ENCODE measurements around the gene CSF2. TPM values are rescaled to one million over a fixed set of nuclear protein-coding genes. Genes with fewer than 3 reads are reported as not detected.

The CSF2 gene
- total RNA-seq, 2 experiments from 2014 or later: 0.30 TPM; not detected in 1

DNA sequence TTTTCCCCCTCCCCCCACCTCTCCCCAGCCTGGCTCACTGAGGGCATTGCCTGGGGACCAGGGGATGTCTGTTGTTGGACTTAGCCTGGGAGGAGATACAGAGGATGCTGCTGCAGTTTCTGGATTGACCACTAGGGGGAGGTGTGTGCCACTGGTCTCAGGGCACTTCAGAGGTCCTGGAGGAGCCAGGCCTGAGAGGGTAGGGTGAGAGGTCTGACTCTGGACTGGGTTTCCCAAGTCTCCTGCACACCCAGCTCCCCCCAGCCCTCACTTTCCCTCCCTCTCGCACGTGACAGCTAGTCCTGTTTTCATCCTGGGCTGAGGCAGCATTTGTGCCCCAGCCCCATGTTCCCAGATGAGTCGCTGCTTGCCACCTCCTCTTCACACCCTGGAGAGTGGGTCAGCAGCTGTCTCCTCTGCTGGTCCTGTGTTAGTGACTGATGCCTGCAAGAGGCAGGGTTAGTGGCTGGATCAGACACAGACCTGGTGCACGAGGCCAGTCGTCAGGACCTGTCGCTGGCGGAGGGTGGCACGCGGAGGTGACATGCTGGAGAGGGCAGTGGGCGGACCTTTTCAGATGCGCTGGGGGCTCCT is 8.8 kb upstream of the CSF2 start:
- no peaks in the 10 kb centered on the region for H3K9me3 Mint-ChIP-seq
- no peaks in the 10 kb centered on the region for H3K27me3 Mint-ChIP-seq (ENCODE audit: low read depth)
- H3K36me3 Mint-ChIP-seq (ENCODE audit: low read depth): no peaks in the 10 kb centered on the region
- H3K4me3 Mint-ChIP-seq: no peak overlapping the region
- H3K4me1 Mint-ChIP-seq (ENCODE audit: low read depth): peaks cover 13% of the 10 kb centered on the region
- H3K27ac Mint-ChIP-seq: no peak overlapping the region
- CTCF ChIA-PET: interaction anchor here (0.5 to 4.8 kb wide), 20 partner anchors 10 to 475 kb away, joined by 3 to 30 read pairs (median 4); partner anchors contain the start of gene P4HA2
- DNase-seq: peak; percentile 91
- intact Hi-C loops (cut with micrococcal nuclease): loop anchor here (1.0 to 5.0 kb wide), 9 partner anchors 34 to 436 kb away; partner anchors contain the start of genes FNIP1 and SLC22A5

- Mint-ChIP-seq H3K27me3 (ENCODE audit: low read depth) (no peaks in the 10 kb centered on the region), H3K4me3 (no peak overlapping the region), H3K27ac (no peak overlapping the region), H3K9me3 (no peaks in the 10 kb centered on the region), H3K4me1 (ENCODE audit: low read depth) (peaks cover 13% of the 10 kb centered on the region), H3K36me3 (ENCODE audit: low read depth) (no peaks in the 10 kb centered on the region)
- intact Hi-C loops (cut with micrococcal nuclease): loop anchor here (1.0 to 2.0 kb wide), 5 partner anchors 34 to 320 kb away; no protein-coding TSS in a partner anchor
- CTCF ChIA-PET: interaction anchor here (0.5 to 4.8 kb wide), 20 partner anchors 10 to 476 kb away, joined by 3 to 30 read pairs (median 4); partner anchors contain the start of gene P4HA2
- peak; percentile 72 for DNase-seq
These were observed 8.1 kb upstream of the CSF2 start for GRCh38 chr5:132065351-132065937.

- intact Hi-C loops (cut with micrococcal nuclease): loop anchor here (1.0 to 2.0 kb wide), 5 partner anchors 33 to 319 kb away; no protein-coding TSS in a partner anchor
- Mint-ChIP-seq H3K4me3 (no peak overlapping the region), H3K27me3 (ENCODE audit: low read depth) (no peaks in the 10 kb centered on the region), H3K4me1 (ENCODE audit: low read depth) (peaks cover 13% of the 10 kb centered on the region), H3K27ac (peak overlapping the region; percentile 13), H3K36me3 (ENCODE audit: low read depth) (no peaks in the 10 kb centered on the region), H3K9me3 (no peaks in the 10 kb centered on the region)
- CTCF ChIA-PET: interaction anchor here (0.6 to 2.2 kb wide), 10 partner anchors 22 to 435 kb away, joined by 3 to 7 read pairs (median 6); no protein-coding TSS in a partner anchor
- DNase-seq: no peak
These were observed 7.5 kb upstream of the CSF2 start for GRCh38 chr5:132065951-132066701.

DNA sequence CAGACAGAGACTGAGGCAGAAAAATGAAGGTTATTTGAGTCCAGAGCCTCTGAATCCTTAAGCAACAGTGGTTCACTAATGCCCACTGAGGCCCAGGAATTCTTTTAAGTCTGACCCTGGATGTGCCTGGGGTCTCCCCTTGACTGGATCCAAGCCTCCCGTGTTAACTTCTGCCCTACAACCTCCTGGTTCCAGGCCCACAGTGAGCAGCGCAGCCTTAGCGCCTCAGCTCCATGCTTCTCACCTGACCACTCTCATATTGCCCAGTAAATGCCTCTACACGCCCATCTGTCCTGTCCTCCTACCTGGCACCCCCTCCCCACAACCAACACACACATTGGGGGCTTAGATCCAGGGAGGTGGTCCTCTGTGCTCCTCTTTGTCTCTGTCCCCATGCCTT is 6.7 kb upstream of the CSF2 start:
- CTCF ChIA-PET: interaction anchor here (1.3 to 1.5 kb wide), 2 partner anchors 113 to 172 kb away, joined by 4 to 6 read pairs; no protein-coding TSS in a partner anchor
- H3K36me3 Mint-ChIP-seq (ENCODE audit: low read depth): no peaks in the 10 kb centered on the region
- H3K4me1 Mint-ChIP-seq (ENCODE audit: low read depth): peaks cover 13% of the 10 kb centered on the region
- H3K27me3 Mint-ChIP-seq (ENCODE audit: low read depth): no peaks in the 10 kb centered on the region
- H3K4me3 Mint-ChIP-seq: no peak overlapping the region
- H3K27ac Mint-ChIP-seq: no peak overlapping the region
- intact Hi-C loops (cut with micrococcal nuclease): no loop called here
- H3K9me3 Mint-ChIP-seq: no peaks in the 10 kb centered on the region
- DNase-seq: no peak

- DNase-seq: no peak
- Mint-ChIP-seq H3K4me3 (no peak overlapping the region), H3K9me3 (no peaks in the 10 kb centered on the region), H3K27ac (no peak overlapping the region), H3K4me1 (ENCODE audit: low read depth) (peaks cover 13% of the 10 kb centered on the region), H3K36me3 (ENCODE audit: low read depth) (no peaks in the 10 kb centered on the region), H3K27me3 (ENCODE audit: low read depth) (no peaks in the 10 kb centered on the region)
- CTCF ChIA-PET: interaction anchor here (1.3 to 1.5 kb wide), 2 partner anchors 112 to 171 kb away, joined by 4 to 6 read pairs; no protein-coding TSS in a partner anchor
- intact Hi-C loops (cut with micrococcal nuclease): no loop called here
These were observed 6.1 kb upstream of the CSF2 start for GRCh38 chr5:132067451-132067850.

GRCh38 chr5:132067941-132068808 is 5.4 kb upstream of the CSF2 start:
- H3K4me3 Mint-ChIP-seq: no peak overlapping the region
- no peaks in the 10 kb centered on the region for H3K9me3 Mint-ChIP-seq
- H3K36me3 Mint-ChIP-seq (ENCODE audit: low read depth): no peaks in the 10 kb centered on the region
- no peaks in the 10 kb centered on the region for H3K27me3 Mint-ChIP-seq (ENCODE audit: low read depth)
- H3K4me1 Mint-ChIP-seq (ENCODE audit: low read depth): peaks cover 13% of the 10 kb centered on the region
- CTCF ChIA-PET: interaction anchor here (0.7 kb wide), 1 partner anchor 109 kb away, joined by 3 read pairs; no protein-coding TSS in a partner anchor
- H3K27ac Mint-ChIP-seq: no peak overlapping the region
- DNase-seq: no peak
- intact Hi-C loops (cut with micrococcal nuclease): no loop called here

DNA sequence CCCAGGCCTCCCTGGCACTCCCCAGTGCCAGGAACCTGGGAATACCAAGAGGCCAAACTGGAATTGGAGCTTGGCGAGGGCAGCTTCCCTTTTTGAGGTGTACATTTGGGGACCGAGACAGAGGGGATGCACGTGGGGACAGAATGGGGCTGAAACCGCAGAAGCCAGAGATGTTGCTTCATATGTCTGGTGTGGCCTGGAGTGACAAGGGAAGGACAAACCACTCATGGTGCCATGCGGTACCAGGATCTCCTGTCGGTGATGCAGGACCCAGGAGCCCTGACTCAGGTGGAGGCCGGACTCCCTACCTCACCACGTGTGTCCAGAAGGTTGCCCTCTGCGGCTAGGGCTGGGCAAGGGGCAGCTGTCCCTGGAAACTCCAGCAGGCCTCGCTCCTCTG is 4.0 kb upstream of the CSF2 start:
- H3K27me3 Mint-ChIP-seq (ENCODE audit: low read depth): no peaks in the 10 kb centered on the region
- no peak overlapping the region for H3K27ac Mint-ChIP-seq
- CTCF ChIA-PET: no interaction called here
- peaks cover 13% of the 10 kb centered on the region for H3K4me1 Mint-ChIP-seq (ENCODE audit: low read depth)
- no peaks in the 10 kb centered on the region for H3K9me3 Mint-ChIP-seq
- no peaks in the 10 kb centered on the region for H3K36me3 Mint-ChIP-seq (ENCODE audit: low read depth)
- no peak for DNase-seq
- no peak overlapping the region for H3K4me3 Mint-ChIP-seq
- intact Hi-C loops (cut with micrococcal nuclease): no loop called here

DNA sequence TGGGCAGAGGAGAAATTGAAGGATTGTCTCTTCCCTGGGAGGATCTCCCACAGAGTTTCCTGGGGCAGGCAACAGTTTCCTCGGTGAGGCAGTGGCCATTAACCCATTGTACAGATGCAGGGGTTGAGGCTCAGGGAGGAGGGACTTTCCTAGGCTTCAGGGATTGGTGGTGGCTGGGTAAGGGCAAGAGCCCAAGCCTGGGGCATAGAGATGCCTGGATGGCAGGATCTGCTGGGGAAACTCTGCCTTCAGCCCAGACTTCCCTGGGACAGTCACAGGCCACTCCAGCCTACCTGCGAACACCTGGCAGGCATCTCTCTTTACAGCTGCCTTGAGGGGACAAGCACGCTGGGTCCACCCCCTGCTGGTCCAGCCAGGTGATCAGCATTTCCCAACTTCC is 3.6 kb upstream of the CSF2 start:
- Mint-ChIP-seq H3K9me3 (no peaks in the 10 kb centered on the region), H3K4me3 (no peak overlapping the region), H3K4me1 (ENCODE audit: low read depth) (peaks cover 8% of the 10 kb centered on the region), H3K27ac (no peak overlapping the region), H3K36me3 (ENCODE audit: low read depth) (no peaks in the 10 kb centered on the region), H3K27me3 (ENCODE audit: low read depth) (no peaks in the 10 kb centered on the region)
- intact Hi-C loops (cut with micrococcal nuclease): loop anchor here (1.0 kb wide), 1 partner anchor 33 kb away; no protein-coding TSS in a partner anchor
- CTCF ChIA-PET: no interaction called here
- DNase-seq: no peak

GRCh38 chr5:132070460-132071337 is 2.9 kb upstream of the CSF2 start:
- no peaks in the 10 kb centered on the region for H3K9me3 Mint-ChIP-seq
- no peak overlapping the region for H3K27ac Mint-ChIP-seq
- H3K4me1 Mint-ChIP-seq (ENCODE audit: low read depth): peaks cover 3% of the 10 kb centered on the region
- intact Hi-C loops (cut with micrococcal nuclease): loop anchor here (1.0 kb wide), 1 partner anchor 33 kb away; no protein-coding TSS in a partner anchor
- H3K36me3 Mint-ChIP-seq (ENCODE audit: low read depth): no peaks in the 10 kb centered on the region
- CTCF ChIA-PET: no interaction called here
- no peaks in the 10 kb centered on the region for H3K27me3 Mint-ChIP-seq (ENCODE audit: low read depth)
- no peak overlapping the region for H3K4me3 Mint-ChIP-seq
- DNase-seq: no peak

DNA sequence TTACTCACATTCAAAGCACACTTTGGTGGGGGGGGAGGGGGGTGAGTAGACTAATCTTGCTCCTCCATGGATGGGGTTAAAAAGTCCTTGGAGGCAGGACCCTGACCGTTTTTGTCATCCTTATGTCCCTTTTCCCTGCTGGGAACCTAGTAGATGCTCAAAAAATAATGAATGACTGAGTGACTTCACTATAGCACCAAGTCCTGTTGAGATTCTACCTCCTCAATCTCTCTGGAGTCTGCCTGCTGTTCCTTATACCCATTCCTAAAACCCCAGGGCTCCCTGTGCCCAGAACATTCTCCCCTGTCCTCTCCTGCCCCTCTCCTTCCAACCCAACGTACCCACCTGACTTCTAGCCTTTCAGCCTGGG is 2.3 kb upstream of the CSF2 start:
- H3K27ac Mint-ChIP-seq: no peak overlapping the region
- no peaks in the 10 kb centered on the region for H3K36me3 Mint-ChIP-seq (ENCODE audit: low read depth)
- H3K4me3 Mint-ChIP-seq: no peak overlapping the region
- intact Hi-C loops (cut with micrococcal nuclease): no loop called here
- CTCF ChIA-PET: interaction anchor here (0.6 to 1.0 kb wide), 2 partner anchors 8 to 10 kb away, joined by 3 to 4 read pairs; no protein-coding TSS in a partner anchor
- no peak for DNase-seq
- no peaks in the 10 kb centered on the region for H3K9me3 Mint-ChIP-seq
- H3K27me3 Mint-ChIP-seq (ENCODE audit: low read depth): no peaks in the 10 kb centered on the region
- peaks cover 3% of the 10 kb centered on the region for H3K4me1 Mint-ChIP-seq (ENCODE audit: low read depth)

DNA sequence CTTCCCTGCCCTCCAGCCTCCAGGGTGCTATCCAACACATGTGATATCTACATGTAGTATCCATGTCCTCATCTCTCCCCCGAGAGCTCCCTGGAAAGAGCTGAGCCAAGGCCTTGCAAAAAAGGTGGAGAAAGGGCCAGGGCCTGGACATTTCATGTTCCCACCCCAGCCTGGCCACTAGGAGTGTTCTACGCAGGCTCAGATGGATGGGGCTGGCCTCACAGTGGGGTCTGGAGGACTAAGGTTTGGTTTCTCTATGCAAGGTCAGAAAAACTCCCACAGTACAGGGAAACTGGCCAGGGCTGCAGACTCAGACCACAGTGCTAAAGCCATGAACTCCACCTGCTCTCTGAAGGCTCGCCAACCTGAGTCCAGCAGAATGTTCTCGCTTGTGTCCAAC is 1.5 kb upstream of the CSF2 start:
- no peak for DNase-seq
- intact Hi-C loops (cut with micrococcal nuclease): no loop called here
- no peaks in the 10 kb centered on the region for H3K9me3 Mint-ChIP-seq
- H3K36me3 Mint-ChIP-seq (ENCODE audit: low read depth): no peaks in the 10 kb centered on the region
- H3K27me3 Mint-ChIP-seq (ENCODE audit: low read depth): no peaks in the 10 kb centered on the region
- CTCF ChIA-PET: interaction anchor here (0.6 to 1.0 kb wide), 3 partner anchors 9 to 107 kb away, joined by 3 to 4 read pairs (median 3); no protein-coding TSS in a partner anchor
- no peak overlapping the region for H3K27ac Mint-ChIP-seq
- H3K4me1 Mint-ChIP-seq (ENCODE audit: low read depth): peaks cover 3% of the 10 kb centered on the region
- no peak overlapping the region for H3K4me3 Mint-ChIP-seq
